ENCODE data around the gene DCAF11.

GRCh38 chr14:24130717-24131548 is 16.4 kb downstream of the DCAF11 start:
- no peak for TF ChIP-seq POLR2AphosphoS5 (IDR thresholded peaks at IDR 0.05; ENCODE audit: low read depth, low read length)
- no peak for TF ChIP-seq POLR2A (IDR thresholded peaks at IDR 0.05; ENCODE audit: low read depth, low read length)
- TF ChIP-seq TAF1 (IDR thresholded peaks at IDR 0.05; ENCODE audit: low read depth, low read length), result no peak
